HepG2 (cell line): Measurements from ENCODE around the gene HTR1D.

Source experiments
- JUN ChIP-seq: sonication (generic); formaldehyde crosslinking; IDR thresholded peaks from 2 replicates; pipeline ENCODE4 v1.4.0; 2020; ENCODE audit warnings: mild to moderate bottlenecking, missing genetic modification reagents
- TP53 ChIP-seq: sonication (generic); formaldehyde crosslinking; conservative IDR thresholded peaks from 2 replicates; pipeline ENCODE4 v1.4.0; 2020; ENCODE audit warnings: missing genetic modification reagents
- TF ChIP-seq, protein P1 (sequence below): sonication (generic); formaldehyde crosslinking; IDR thresholded peaks from 2 replicates; pipeline ENCODE4 v1.4.0; 2020; ENCODE audit warnings: missing genetic modification reagents

- TF ChIP-seq JUN (CRISPR knock-in tag) (no peak), TP53 (CRISPR knock-in tag) (no peak)
- TF ChIP-seq, protein P1, sequence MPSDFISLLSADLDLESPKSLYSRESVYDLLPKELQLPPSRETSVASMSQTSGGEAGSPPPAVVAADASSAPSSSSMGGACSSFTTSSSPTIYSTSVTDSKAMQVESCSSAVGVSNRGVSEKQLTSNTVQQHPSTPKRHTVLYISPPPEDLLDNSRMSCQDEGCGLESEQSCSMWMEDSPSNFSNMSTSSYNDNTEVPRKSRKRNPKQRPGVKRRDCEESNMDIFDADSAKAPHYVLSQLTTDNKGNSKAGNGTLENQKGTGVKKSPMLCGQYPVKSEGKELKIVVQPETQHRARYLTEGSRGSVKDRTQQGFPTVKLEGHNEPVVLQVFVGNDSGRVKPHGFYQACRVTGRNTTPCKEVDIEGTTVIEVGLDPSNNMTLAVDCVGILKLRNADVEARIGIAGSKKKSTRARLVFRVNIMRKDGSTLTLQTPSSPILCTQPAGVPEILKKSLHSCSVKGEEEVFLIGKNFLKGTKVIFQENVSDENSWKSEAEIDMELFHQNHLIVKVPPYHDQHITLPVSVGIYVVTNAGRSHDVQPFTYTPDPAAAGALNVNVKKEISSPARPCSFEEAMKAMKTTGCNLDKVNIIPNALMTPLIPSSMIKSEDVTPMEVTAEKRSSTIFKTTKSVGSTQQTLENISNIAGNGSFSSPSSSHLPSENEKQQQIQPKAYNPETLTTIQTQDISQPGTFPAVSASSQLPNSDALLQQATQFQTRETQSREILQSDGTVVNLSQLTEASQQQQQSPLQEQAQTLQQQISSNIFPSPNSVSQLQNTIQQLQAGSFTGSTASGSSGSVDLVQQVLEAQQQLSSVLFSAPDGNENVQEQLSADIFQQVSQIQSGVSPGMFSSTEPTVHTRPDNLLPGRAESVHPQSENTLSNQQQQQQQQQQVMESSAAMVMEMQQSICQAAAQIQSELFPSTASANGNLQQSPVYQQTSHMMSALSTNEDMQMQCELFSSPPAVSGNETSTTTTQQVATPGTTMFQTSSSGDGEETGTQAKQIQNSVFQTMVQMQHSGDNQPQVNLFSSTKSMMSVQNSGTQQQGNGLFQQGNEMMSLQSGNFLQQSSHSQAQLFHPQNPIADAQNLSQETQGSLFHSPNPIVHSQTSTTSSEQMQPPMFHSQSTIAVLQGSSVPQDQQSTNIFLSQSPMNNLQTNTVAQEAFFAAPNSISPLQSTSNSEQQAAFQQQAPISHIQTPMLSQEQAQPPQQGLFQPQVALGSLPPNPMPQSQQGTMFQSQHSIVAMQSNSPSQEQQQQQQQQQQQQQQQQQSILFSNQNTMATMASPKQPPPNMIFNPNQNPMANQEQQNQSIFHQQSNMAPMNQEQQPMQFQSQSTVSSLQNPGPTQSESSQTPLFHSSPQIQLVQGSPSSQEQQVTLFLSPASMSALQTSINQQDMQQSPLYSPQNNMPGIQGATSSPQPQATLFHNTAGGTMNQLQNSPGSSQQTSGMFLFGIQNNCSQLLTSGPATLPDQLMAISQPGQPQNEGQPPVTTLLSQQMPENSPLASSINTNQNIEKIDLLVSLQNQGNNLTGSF (CRISPR knock-in tag) = no peak
Observed at GRCh38 chr1:23171181-23171755, 46.0 kb downstream of the HTR1D start.
